HepG2 (cell line): Measurements from ENCODE around the gene FOXL3. TPM values are rescaled to one million over a fixed set of nuclear protein-coding genes. Genes with fewer than 3 reads are reported as not detected.

Source experiments
- ATAC-seq: fragments of 200-7000 bp; cut with Tn5 transposase; 3 replicates; pipeline ENCODE4 v1.9.1; 2020; ENCODE audit warnings: mild to moderate bottlenecking, moderate library complexity
- BruUV-seq: library from RNA; stranded (reverse); fragments of 400-500 nt; replicated peaks from 2 replicates; lab custom pipeline; 2021; lab: Mats Ljungman, UMichigan
- CTCF ChIA-PET: fragments of 300-600 bp; formaldehyde crosslinking; extraction: SDS; loops from one replicate; lab custom pipeline; 2021; ENCODE audit warnings: low total read pairs, inconsistent platforms, low intra/inter-chr PET ratio; lab: Yijun Ruan, JAX
- POLR2A ChIA-PET: fragments of 350-600 bp; sonication (Branson Sonifier 250); formaldehyde crosslinking; loops from one replicate; lab custom pipeline; 2020; ENCODE audit warnings: antibody characterized with exemption, inconsistent platforms; lab: Yijun Ruan, JAX
- DNase-seq: peaks from one replicate; pipeline ENCODE4 v3.0.0-alpha.2; 2015; ENCODE audit warnings: low spot score
- FAIRE-seq: peaks from 3 replicates; lab custom pipeline; 2011; peaks lifted over from hg19 to GRCh38; lab: Jason Lieb, UNC
- H2AFZ ChIP-seq: one replicate; pipeline ENCODE4 v1.6.1; 2011; ENCODE audit warnings: low read length, inconsistent platforms
- H3K27ac ChIP-seq: fragments of 300-600 bp; 3 replicates; pipeline ENCODE4 v1.8.0; 2011; ENCODE audit warnings: mixed run types, mild to moderate bottlenecking, mixed read lengths, low read length, inconsistent platforms; ENCODE audit not compliant: insufficient read depth; ENCODE audit errors: extremely low read length
- H3K27me3 ChIP-seq, 2 experiments: fragments of 200-600 bp in 1 of 2; 2 replicates in 1 of 2; 3 replicates in 1 of 2; pipeline versions ENCODE4 v1.6.0 to v1.8.0; 2011; ENCODE audit warnings: low read length in 2 of 2, mild to moderate bottlenecking in 2 of 2, moderate library complexity in 2 of 2, inconsistent platforms in 1 of 2; ENCODE audit not compliant: insufficient read depth in 2 of 2, control insufficient read depth in 1 of 2
- H3K36me3 ChIP-seq, 2 experiments: fragments of 200-600 bp in 1 of 2; replicated peaks in 1 of 2; 2 replicates in 1 of 2; 3 replicates in 1 of 2; pipeline versions ENCODE4 v1.5.1 to v1.8.0; 2011; ENCODE audit warnings: low read length in 2 of 2, inconsistent platforms in 1 of 2; ENCODE audit not compliant: insufficient read depth in 2 of 2, control insufficient read depth in 1 of 2
- H3K4me1 ChIP-seq: 2 replicates; pipeline ENCODE4 v1.5.1; 2012; ENCODE audit warnings: low read length, inconsistent platforms; ENCODE audit not compliant: insufficient read depth
- H3K4me2 ChIP-seq: 2 replicates; pipeline ENCODE4 v1.6.0; 2011; ENCODE audit warnings: low read depth, low read length, inconsistent platforms
- H3K4me3 ChIP-seq, 3 experiments: fragments of 200-600 bp in 1 of 3; sonication (generic), shearing (Covaris generic) in 1 of 3; replicated peaks in 1 of 3; 2 replicates each; pipeline ENCODE4 v1.5.1; 2011 to 2016; ENCODE audit warnings: low read length in 3 of 3, inconsistent platforms in 2 of 3, low read depth in 2 of 3, mild to moderate bottlenecking in 2 of 3, control low read depth in 1 of 3, mixed read lengths in 1 of 3; ENCODE audit not compliant: insufficient read depth in 1 of 3
- H3K79me2 ChIP-seq: one replicate; pipeline ENCODE4 v1.6.1; 2011; ENCODE audit warnings: low read length, inconsistent platforms; ENCODE audit not compliant: insufficient read depth
- H3K9ac ChIP-seq: 2 replicates; pipeline ENCODE4 v1.6.0; 2011; ENCODE audit warnings: mild to moderate bottlenecking, low read depth, low read length, inconsistent platforms; ENCODE audit not compliant: insufficient read depth
- H3K9me3 ChIP-seq: 2 replicates; pipeline ENCODE4 v1.5.1; 2012; ENCODE audit warnings: mild to moderate bottlenecking, low read length
- H4K20me1 ChIP-seq: 2 replicates; pipeline ENCODE4 v1.6.0; 2011; ENCODE audit warnings: inconsistent platforms, mild to moderate bottlenecking, low read length, moderate library complexity; ENCODE audit not compliant: insufficient read depth
- MTF1 ChIP-seq: sonication (generic); formaldehyde crosslinking; IDR thresholded peaks from 2 replicates; pipeline ENCODE4 v1.5.0; 2020; ENCODE audit warnings: missing genetic modification reagents
- PAXIP1 ChIP-seq: sonication (generic); formaldehyde crosslinking; conservative IDR thresholded peaks from 2 replicates; pipeline ENCODE4 v1.4.0; 2020; ENCODE audit warnings: mild to moderate bottlenecking, missing genetic modification reagents, moderate library complexity
- SNAI1 ChIP-seq: sonication (generic); formaldehyde crosslinking; IDR thresholded peaks from 2 replicates; pipeline ENCODE4 v1.5.0; 2020; ENCODE audit warnings: mild to moderate bottlenecking, missing genetic modification reagents, borderline replicate concordance
- WIZ ChIP-seq: sonication (generic); formaldehyde crosslinking; IDR thresholded peaks from 2 replicates; pipeline ENCODE4 v1.5.1; 2020; ENCODE audit warnings: mild to moderate bottlenecking, missing genetic modification reagents
- ZBTB10 ChIP-seq: sonication (generic); formaldehyde crosslinking; IDR thresholded peaks from 2 replicates; pipeline ENCODE4 v1.4.0; 2020; ENCODE audit warnings: missing genetic modification reagents, borderline replicate concordance
- ZNF354B ChIP-seq: sonication (generic); formaldehyde crosslinking; IDR thresholded peaks from 2 replicates; pipeline ENCODE4 v1.8.0; 2022; ENCODE audit warnings: mild to moderate bottlenecking, missing genetic modification reagents
- ZNF550 ChIP-seq: sonication (generic); formaldehyde crosslinking; IDR thresholded peaks from 2 replicates; pipeline ENCODE4 v1.4.0; 2020; ENCODE audit warnings: mild to moderate bottlenecking, missing genetic modification reagents, borderline replicate concordance
- ZNF557 ChIP-seq: sonication (generic); formaldehyde crosslinking; IDR thresholded peaks from 2 replicates; pipeline ENCODE4 v1.4.0; 2020; ENCODE audit warnings: missing genetic modification reagents
- ZNF687 ChIP-seq: sonication (generic); formaldehyde crosslinking; IDR thresholded peaks from 2 replicates; pipeline ENCODE4 v1.5.1; 2020; ENCODE audit warnings: mild to moderate bottlenecking, missing genetic modification reagents, moderate library complexity
- ZNF777 ChIP-seq: sonication (generic); formaldehyde crosslinking; IDR thresholded peaks from 2 replicates; pipeline ENCODE4 v1.4.0; 2020; ENCODE audit warnings: missing genetic modification reagents
- ZNF792 ChIP-seq: IDR thresholded peaks from 2 replicates; pipeline ENCODE4 v1.6.1; 2016
- WGBS: methylation state at CpG from one replicate; pipeline ENCODE4 v1.1.6; 2017; ENCODE audit warnings: low lambda C conversion rate; 5-methylcytosine and 5-hydroxymethylcytosine counted together
- in situ Hi-C: cut with HindIII; loops from 2 replicates; pipeline ENCODE4 v1.10.0; 2017; ENCODE audit warnings: low pct_unique_long_range_greater_than_20kb; ENCODE audit not compliant: extremely low pct_ligation_motif_present
- intact Hi-C: fragments of 100-400 bp; cut with micrococcal nuclease; formaldehyde crosslinking; loops from one replicate; pipeline ENCODE4 v1.10.0; 2022; ENCODE audit not compliant: unreplicated experiment
- polyA plus RNA-seq, 8 experiments: library from polyadenylated mRNA; depleted of rRNA in 3 of 8; stranded (reverse) in 7 of 8; unstranded in 1 of 8; fragments of >200 nt; fragmentation: Illumina TruSeq in 4 of 8; extraction: Trizol in 4 of 8; gene quantifications; 2 replicates each; pipeline versions ENCODE4 v1.2.1 to v1.2.3, GENCODE V29; 2011 to 2016; ENCODE audit warnings: low read depth in 4 of 8, missing spikeins in 1 of 8, mixed read lengths in 1 of 8; ENCODE audit not compliant: insufficient read depth in 1 of 8
- total RNA-seq, 5 experiments: library from RNA; depleted of rRNA; stranded (reverse); fragments of >200 nt; fragmentation: Illumina TruSeq; extraction: Trizol; gene quantifications; 2 replicates each; pipeline ENCODE4 v1.2.3, GENCODE V29; 2016; ENCODE audit warnings: low read depth in 1 of 5

Gene FOXL3
- total and polyA plus RNA-seq, 2 of the 13 experiments (the other 11 are each of a cell fraction or from before 2014, with no cell fraction given): not detected

DNA sequence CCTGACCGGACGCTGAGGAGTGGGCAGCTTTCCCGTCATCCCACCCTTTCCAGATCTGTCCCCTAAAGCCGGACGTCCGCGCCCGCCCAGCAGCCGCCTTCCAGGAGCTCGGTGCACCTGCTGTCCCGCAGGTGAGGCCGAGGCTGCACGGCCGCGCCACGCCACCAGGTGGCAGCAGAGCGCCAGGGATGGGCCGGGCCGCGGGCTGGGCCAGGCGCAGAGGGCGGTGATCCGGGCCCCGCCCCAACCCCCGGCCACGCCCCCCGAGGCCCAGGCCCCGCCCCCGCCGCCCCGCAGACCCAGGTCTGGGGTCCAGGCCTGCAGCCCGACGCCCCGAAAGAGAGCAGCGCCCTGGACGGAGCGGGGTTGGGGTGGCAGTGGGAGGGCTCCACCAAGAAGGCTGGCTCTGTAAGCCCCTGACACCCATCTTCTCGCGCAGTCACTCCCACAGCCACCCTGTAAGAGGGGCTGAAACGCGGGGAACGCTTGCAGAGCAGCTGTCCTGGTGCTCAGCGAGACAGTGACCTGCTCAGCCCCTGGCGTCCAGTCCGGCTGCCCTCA lies 32.2 kb downstream of the FOXL3 start (continued):
- TF ChIP-seq ZNF687 (CRISPR knock-in tag) (peak; percentile 20; the same call in 1 of the 2 replicates), WIZ (0 out of 2 replicates have a peak, but pooled peaks have one; percentile 41), ZNF550 (no peak), ZNF777 (no peak), ZNF792 (CRISPR knock-in tag) (no peak)

DNA sequence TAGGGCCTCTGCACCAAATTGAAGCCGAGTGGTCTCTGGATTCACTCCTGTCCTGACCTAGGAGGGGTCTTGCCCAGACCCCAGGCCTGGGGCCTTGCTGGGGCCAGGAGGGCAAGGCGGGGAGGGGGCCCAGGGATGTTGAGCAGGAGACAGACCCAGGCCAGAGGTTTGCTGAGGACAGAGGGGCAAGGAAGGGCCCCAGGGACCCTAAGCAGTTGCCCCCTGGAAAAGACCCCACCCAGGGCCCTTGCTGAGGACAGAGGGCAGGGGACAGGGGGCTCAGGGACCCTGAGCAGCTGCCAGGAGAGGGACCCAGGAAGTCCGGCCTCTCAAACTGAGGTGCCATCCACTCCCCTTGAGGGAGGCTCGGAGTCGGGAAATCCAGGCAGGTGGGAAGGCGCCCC lies 32.7 kb downstream of the FOXL3 start:
- FAIRE-seq (no peak), DNase-seq (no peak), ATAC-seq (no peak)
- Histone ChIP-seq H3K9ac (no peak overlapping the region), H3K79me2 (no peaks in the 10 kb centered on the region), H2AFZ (no peak overlapping the region), H3K27me3 (peaks cover 3 to 53% of the 10 kb centered on the region in 2 experiments; a peak in 4 of 5 replicates), H3K36me3 (no peaks in the 10 kb centered on the region), H3K4me2 (peak overlapping the region; percentile 46; the same call in 1 of the 2 replicates), H3K9me3 (no peaks in the 10 kb centered on the region), H3K4me3 (peak overlapping the region in 1 of 3 experiments; percentile 12; a peak in 1 of 6 replicates), H4K20me1 (no peaks in the 10 kb centered on the region), H3K4me1 (peaks cover 72% of the 10 kb centered on the region), H3K27ac (no peak overlapping the region)
- CTCF ChIA-PET: interaction anchor here (1.3 kb wide), 1 partner anchor 452 kb away, joined by 5 read pairs; no protein-coding TSS in a partner anchor
- intact Hi-C loops: no loop called here
- in situ Hi-C loops: loop anchor here (10.0 kb wide), 1 partner anchor 312 kb away; no protein-coding TSS in a partner anchor
- no TSS peak for BruUV-seq
- WGBS: 81% methylated on average over 6 of the region's 6 CpGs
- POLR2A ChIA-PET: no interaction called here
- TF ChIP-seq ZBTB10 (CRISPR knock-in tag): no peak
- no peak for TF ChIP-seq SNAI1 (CRISPR knock-in tag)
- no peak for TF ChIP-seq MTF1 (CRISPR knock-in tag)
- no peak for TF ChIP-seq ZNF557 (CRISPR knock-in tag)
- TF ChIP-seq PAXIP1 (CRISPR knock-in tag): no peak
- TF ChIP-seq ZNF354B: no peak
